Measurements from ENCODE around the gene PFDN2.

Gene PFDN2

DNA sequence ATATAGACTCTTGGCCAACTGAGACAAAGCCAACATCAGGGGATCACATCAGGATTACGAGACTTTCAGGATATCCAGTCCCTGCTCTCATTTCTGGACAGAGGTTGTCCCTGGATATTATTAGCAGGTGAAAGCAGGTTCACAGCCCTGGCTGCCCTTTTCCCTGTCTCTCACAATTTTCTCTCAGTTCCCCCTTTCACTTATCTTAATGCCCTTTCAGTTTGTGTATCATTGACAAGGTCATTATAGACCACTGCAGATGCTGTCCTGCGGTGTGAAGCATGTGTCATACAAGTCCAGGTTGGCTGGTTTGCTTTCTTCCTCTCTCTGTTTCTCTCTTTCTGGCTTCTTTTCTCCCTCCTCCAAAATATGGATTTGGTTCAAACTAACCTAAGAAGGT, 21.8 kb downstream of the PFDN2 start:
- TF ChIP-seq, protein P1, sequence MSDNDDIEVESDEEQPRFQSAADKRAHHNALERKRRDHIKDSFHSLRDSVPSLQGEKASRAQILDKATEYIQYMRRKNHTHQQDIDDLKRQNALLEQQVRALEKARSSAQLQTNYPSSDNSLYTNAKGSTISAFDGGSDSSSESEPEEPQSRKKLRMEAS (IDR thresholded peaks at IDR 0.05; ENCODE audit: low read depth, low read length): no peak
- TF ChIP-seq POLR2A (IDR thresholded peaks at IDR 0.05; ENCODE audit: extremely low read depth, insufficient read length): no peak
- TF ChIP-seq, protein P2, sequence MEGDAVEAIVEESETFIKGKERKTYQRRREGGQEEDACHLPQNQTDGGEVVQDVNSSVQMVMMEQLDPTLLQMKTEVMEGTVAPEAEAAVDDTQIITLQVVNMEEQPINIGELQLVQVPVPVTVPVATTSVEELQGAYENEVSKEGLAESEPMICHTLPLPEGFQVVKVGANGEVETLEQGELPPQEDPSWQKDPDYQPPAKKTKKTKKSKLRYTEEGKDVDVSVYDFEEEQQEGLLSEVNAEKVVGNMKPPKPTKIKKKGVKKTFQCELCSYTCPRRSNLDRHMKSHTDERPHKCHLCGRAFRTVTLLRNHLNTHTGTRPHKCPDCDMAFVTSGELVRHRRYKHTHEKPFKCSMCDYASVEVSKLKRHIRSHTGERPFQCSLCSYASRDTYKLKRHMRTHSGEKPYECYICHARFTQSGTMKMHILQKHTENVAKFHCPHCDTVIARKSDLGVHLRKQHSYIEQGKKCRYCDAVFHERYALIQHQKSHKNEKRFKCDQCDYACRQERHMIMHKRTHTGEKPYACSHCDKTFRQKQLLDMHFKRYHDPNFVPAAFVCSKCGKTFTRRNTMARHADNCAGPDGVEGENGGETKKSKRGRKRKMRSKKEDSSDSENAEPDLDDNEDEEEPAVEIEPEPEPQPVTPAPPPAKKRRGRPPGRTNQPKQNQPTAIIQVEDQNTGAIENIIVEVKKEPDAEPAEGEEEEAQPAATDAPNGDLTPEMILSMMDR (IDR thresholded peaks at IDR 0.05; ENCODE audit: low read depth, low read length): no peak
- no peak for TF ChIP-seq MYC (IDR thresholded peaks at IDR 0.05; ENCODE audit: low read depth, low read length)
- no peak for DNase-seq (ENCODE audit: low read depth)
- no peak overlapping the region for H3K4me3 ChIP-seq (ENCODE audit: low read depth, low read length)

DNA sequence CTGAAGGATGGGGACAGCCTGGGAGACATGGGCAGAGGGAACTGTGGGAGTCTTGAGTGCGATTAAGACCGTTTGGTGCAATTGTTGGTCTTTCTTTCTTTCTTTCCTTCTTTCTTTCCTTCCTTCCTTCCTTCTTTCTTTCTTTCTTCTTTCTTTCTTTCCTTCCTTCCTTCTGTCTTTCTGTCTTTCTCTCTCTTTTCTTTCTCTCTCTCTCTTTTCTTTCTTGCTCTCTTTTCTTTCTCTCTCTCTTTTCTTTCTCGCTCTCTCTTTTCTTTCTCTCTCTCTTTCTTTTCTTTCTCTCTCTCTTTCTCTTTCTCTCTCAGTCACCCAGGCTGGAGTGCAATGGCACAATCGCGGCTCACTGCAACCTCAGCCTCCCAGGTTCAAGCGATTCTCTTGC, 22.6 kb downstream of the PFDN2 start:
- no peak for DNase-seq (ENCODE audit: low read depth)
- TF ChIP-seq, protein P2 (IDR thresholded peaks at IDR 0.05; ENCODE audit: low read depth, low read length): no peak
- TF ChIP-seq, protein P1 (IDR thresholded peaks at IDR 0.05; ENCODE audit: low read depth, low read length): no peak
- no peak for TF ChIP-seq POLR2A (IDR thresholded peaks at IDR 0.05; ENCODE audit: extremely low read depth, insufficient read length)
- no peak for TF ChIP-seq MYC (IDR thresholded peaks at IDR 0.05; ENCODE audit: low read depth, low read length)
- H3K4me3 ChIP-seq (ENCODE audit: low read depth, low read length): no peak overlapping the region

DNA sequence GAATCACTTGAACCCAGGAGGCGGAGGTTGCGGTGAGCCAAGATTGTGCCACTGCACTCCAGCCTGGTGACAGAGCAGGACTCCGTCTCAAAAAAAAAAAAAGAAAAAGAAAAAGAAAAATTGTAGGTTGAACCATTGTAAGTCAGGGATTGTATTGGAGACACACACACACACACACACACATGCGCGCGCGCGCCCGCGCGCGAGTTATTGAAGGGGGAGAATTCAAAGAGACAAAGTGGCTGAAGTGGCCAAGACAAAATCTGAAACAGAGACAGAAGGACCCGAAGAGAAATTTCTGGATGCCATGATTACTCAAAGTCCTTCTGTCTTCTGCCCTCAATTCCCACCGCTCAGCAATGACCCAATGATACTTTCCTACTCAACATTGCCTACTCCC, 23.4 kb downstream of the PFDN2 start:
- TF ChIP-seq, protein P2 (IDR thresholded peaks at IDR 0.05; ENCODE audit: low read depth, low read length): no peak
- TF ChIP-seq, protein P1 (IDR thresholded peaks at IDR 0.05; ENCODE audit: low read depth, low read length): no peak
- TF ChIP-seq POLR2A (IDR thresholded peaks at IDR 0.05; ENCODE audit: extremely low read depth, insufficient read length) (no peak), MYC (IDR thresholded peaks at IDR 0.05; ENCODE audit: low read depth, low read length) (no peak)
- no peak overlapping the region for H3K4me3 ChIP-seq (ENCODE audit: low read depth, low read length)
- DNase-seq (ENCODE audit: low read depth): no peak

DNA sequence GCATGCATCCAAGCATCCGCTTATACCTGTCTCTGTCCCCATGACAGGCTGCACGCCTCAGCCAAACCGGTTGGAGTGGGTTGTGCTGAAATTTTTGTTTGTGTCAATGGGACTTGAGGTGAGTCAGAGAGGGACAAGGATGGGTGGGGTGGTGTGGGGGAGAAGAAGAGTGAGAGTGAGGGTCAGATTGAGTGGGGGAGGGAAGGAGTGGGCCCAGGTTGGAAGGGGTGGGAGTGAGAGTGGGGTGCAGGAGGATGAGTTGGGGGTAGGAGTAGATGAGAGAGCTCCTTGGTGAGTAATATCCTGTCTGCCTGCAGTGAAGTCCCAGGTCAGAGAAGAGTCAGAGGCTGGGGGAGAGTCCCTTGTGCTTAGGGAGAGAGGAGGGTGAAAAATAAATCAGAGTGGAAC, 25.2 kb downstream of the PFDN2 start:
- peak; percentile 49 for DNase-seq (ENCODE audit: low read depth)
- no peak overlapping the region for H3K4me3 ChIP-seq (ENCODE audit: low read depth, low read length)
- TF ChIP-seq, protein P1 (IDR thresholded peaks at IDR 0.05; ENCODE audit: low read depth, low read length): no peak
- TF ChIP-seq, protein P2 (IDR thresholded peaks at IDR 0.05; ENCODE audit: low read depth, low read length): no peak
- TF ChIP-seq POLR2A (IDR thresholded peaks at IDR 0.05; ENCODE audit: extremely low read depth, insufficient read length) (no peak), MYC (IDR thresholded peaks at IDR 0.05; ENCODE audit: low read depth, low read length) (no peak)

DNA sequence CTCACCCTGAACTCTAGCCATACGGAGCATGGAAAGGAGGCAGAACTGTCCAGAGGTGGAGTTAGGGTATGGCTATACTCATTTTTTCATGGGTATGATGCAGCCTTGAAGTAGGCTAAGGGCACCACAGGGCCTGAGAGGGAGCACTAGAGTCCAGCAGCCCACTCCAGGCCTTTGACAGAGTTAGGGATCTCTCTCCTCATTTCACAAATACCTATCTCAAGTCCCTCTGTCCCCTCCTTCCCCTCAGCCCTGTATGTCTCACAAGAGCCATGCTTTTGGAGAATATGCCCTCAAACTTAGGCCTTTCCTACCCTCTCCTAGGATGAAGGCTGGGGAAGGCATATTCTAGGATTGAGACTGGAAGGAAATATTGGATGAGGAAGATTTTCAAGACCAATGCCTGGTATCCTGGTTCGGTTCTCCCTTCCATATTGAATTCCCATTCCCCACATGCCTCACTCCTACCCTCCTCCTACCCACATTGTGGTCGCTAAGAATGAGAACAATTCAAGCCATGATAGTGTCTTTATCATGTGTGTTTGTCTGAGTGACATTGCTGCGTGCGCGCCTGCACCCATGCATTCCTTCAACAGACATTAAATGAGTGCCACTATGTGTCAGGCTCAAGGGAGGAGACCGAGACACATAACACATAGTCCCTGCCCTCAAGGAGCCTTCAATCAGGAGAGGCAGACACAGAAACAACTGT, 25.9 kb downstream of the PFDN2 start:
- no peak overlapping the region for H3K4me3 ChIP-seq (ENCODE audit: low read depth, low read length)
- TF ChIP-seq, protein P1 (IDR thresholded peaks at IDR 0.05; ENCODE audit: low read depth, low read length): no peak
- TF ChIP-seq MYC (IDR thresholded peaks at IDR 0.05; ENCODE audit: low read depth, low read length) (no peak), POLR2A (IDR thresholded peaks at IDR 0.05; ENCODE audit: extremely low read depth, insufficient read length) (no peak)
- TF ChIP-seq, protein P2 (IDR thresholded peaks at IDR 0.05; ENCODE audit: low read depth, low read length): no peak
- no peak for DNase-seq (ENCODE audit: low read depth)
